ENCODE results near the gene TRIM15.
"Not testable (repeated sequence)": the region's sequence is repeated elsewhere in the genome, so short reads cannot be mapped to it uniquely, and the experiment has no call there.

TRIM15 gene

GRCh38 chr6:30200551-30201281, 37.4 kb downstream of the TRIM15 start:
- DNase-seq: no peak

GRCh38 chr6:30202366-30202765, 39.0 kb downstream of the TRIM15 start:
- DNase-seq: no peak

- DNase-seq: no peak
Observed at GRCh38 chr6:30204116-30204515, 40.8 kb downstream of the TRIM15 start.

- no peak for DNase-seq
Observed at GRCh38 chr6:30206152-30206551, 42.8 kb downstream of the TRIM15 start.

- no peak for DNase-seq
Observed at GRCh38 chr6:30206799-30207618, 43.7 kb downstream of the TRIM15 start.

- no peak for DNase-seq
Observed at GRCh38 chr6:30207619-30208295, 44.4 kb downstream of the TRIM15 start.

GRCh38 chr6:30211306-30211705, 48.0 kb downstream of the TRIM15 start:
- no peak for DNase-seq

- DNase-seq: no peak
Observed at GRCh38 chr6:30211899-30212298, 48.6 kb downstream of the TRIM15 start.

GRCh38 chr6:30212865-30213666, 49.7 kb downstream of the TRIM15 start, which contains the start of gene TRIM26:
TSS of gene TRIM26 (minus strand) at chr6:30213406. CDS start at chr6:30199103, 14,303 bp downstream.
- DNase-seq: peak; percentile 95

- no peak for DNase-seq
Observed at GRCh38 chr6:30213667-30213956, 50.3 kb downstream of the TRIM15 start.

- DNase-seq: peak; percentile 47
Observed at GRCh38 chr6:30213957-30214656, 50.8 kb downstream of the TRIM15 start.

- DNase-seq: no peak
Observed at GRCh38 chr6:30214657-30214982, 51.3 kb downstream of the TRIM15 start.

- DNase-seq: no peak
Observed at GRCh38 chr6:30216096-30216495, 52.8 kb downstream of the TRIM15 start.

GRCh38 chr6:30219244-30219643, 55.9 kb downstream of the TRIM15 start:
- DNase-seq: peak; percentile 57

- DNase-seq: not testable (repeated sequence)
Observed at GRCh38 chr6:30221395-30221794, 58.0 kb downstream of the TRIM15 start.

- DNase-seq: not testable (repeated sequence)
Observed at GRCh38 chr6:30221956-30222355, 58.6 kb downstream of the TRIM15 start.

Data from NCI-H2029 treated with DMSO at 0.1 percent for 48 hours (cell line).